Fibroblast of villous mesenchyme (primary cell): ENCODE data around the gene TRPM5. TPM values are rescaled to one million over a fixed set of nuclear protein-coding genes. Genes with fewer than 3 reads are reported as not detected.
"Not testable (repeated sequence)": the region's sequence is repeated elsewhere in the genome, so short reads cannot be mapped to it uniquely, and the experiment has no call there.

Experiments used
- DNase-seq: peaks from one replicate; pipeline ENCODE4 v3.0.0-alpha.2; 2010; ENCODE audit warnings: low read depth
- H3K4me3 ChIP-seq: 2 replicates; pipeline ENCODE4 v1.5.1; 2011; ENCODE audit warnings: low read depth, mild to moderate bottlenecking, low read length
- CTCF ChIP-seq: IDR thresholded peaks from 2 replicates; pipeline ENCODE4 v1.5.1; 2012; ENCODE audit warnings: low read depth, mild to moderate bottlenecking, low read length; ENCODE audit not compliant: insufficient read depth
- total RNA-seq: library from RNA; depleted of rRNA; stranded (reverse); fragments of >200 nt; gene quantifications from 2 replicates; pipeline ENCODE4 v1.2.3, GENCODE V29; 2012

The TRPM5 gene
- total RNA-seq, 1 donor, result not detected

- no peak for DNase-seq
These were observed 36.9 kb upstream of the TRPM5 start for GRCh38 chr11:2481253-2481652.

GRCh38 chr11:2480874-2481220 lies 36.5 kb upstream of the TRPM5 start:
- no peak for DNase-seq
- no peak overlapping the region for H3K4me3 ChIP-seq
- no peak for TF ChIP-seq CTCF

More at GRCh38 chr11:2481253-2481652, 36.9 kb upstream of the TRPM5 start:
- H3K4me3 ChIP-seq, result no peak overlapping the region
- TF ChIP-seq CTCF, result no peak

- not testable (repeated sequence) for H3K4me3 ChIP-seq, DNase-seq
These were observed 36.0 kb upstream of the TRPM5 start for GRCh38 chr11:2480067-2480873.

- TF ChIP-seq CTCF, result no peak
- no peak overlapping the region for H3K4me3 ChIP-seq
- DNase-seq, result no peak
These were observed 33.6 kb upstream of the TRPM5 start for GRCh38 chr11:2477936-2478335.

- TF ChIP-seq CTCF, result no peak
- no peak for DNase-seq
- H3K4me3 ChIP-seq, result no peak overlapping the region
These were observed 32.9 kb upstream of the TRPM5 start for GRCh38 chr11:2477254-2477653.

- no peak for DNase-seq
These were observed 31.0 kb upstream of the TRPM5 start for GRCh38 chr11:2475136-2475918.

More at GRCh38 chr11:2475136-2475918, 31.0 kb upstream of the TRPM5 start:
- no peak for TF ChIP-seq CTCF
- no peak overlapping the region for H3K4me3 ChIP-seq
